Panc1 (cell line): ENCODE results near the gene ADAM12. TPM values are rescaled to one million over a fixed set of nuclear protein-coding genes. Genes with fewer than 3 reads are reported as not detected.

Experiments used
- ATAC-seq: fragments of 200-7000 bp; cut with Tn5 transposase; 2 replicates; pipeline ENCODE4 v1.9.1; 2020; ENCODE audit warnings: mild to moderate bottlenecking, moderate library complexity
- BruUV-seq: library from RNA; stranded (reverse); fragments of 400-500 nt; replicated peaks from 2 replicates; lab custom pipeline; 2021; lab: Mats Ljungman, UMichigan
- CTCF ChIA-PET: fragments of 300-600 bp; sonication (Branson Sonifier 250); formaldehyde crosslinking; loops from one replicate; lab custom pipeline; 2022; ENCODE audit warnings: antibody characterized with exemption; lab: Charles Lee
- POLR2A ChIA-PET: fragments of 300-600 bp; sonication (Branson Sonifier 250); formaldehyde crosslinking; loops from one replicate; lab custom pipeline; 2022; ENCODE audit warnings: antibody characterized with exemption; lab: Charles Lee
- DNase-seq: peaks from one replicate; pipeline ENCODE4 v3.0.0-alpha.2; 2010; ENCODE audit warnings: low read depth, low spot score
- H3K27ac ChIP-seq: 2 replicates; pipeline ENCODE4 v1.5.1; 2011; ENCODE audit warnings: mild to moderate bottlenecking, low read length, inconsistent platforms
- H3K27me3 ChIP-seq: fragments of 200-500 bp; sonication (Bioruptor generic); 2 replicates; pipeline ENCODE4 v1.6.0; 2014; ENCODE audit warnings: low read length, inconsistent platforms; ENCODE audit not compliant: control insufficient read depth, insufficient read depth
- H3K36me3 ChIP-seq: fragments of 200-500 bp; sonication (Bioruptor generic); 2 replicates; pipeline ENCODE4 v1.5.1; 2014; ENCODE audit warnings: inconsistent platforms, mild to moderate bottlenecking, low read length, moderate library complexity; ENCODE audit not compliant: control insufficient read depth, insufficient read depth
- H3K4me1 ChIP-seq: 2 replicates; pipeline ENCODE4 v1.5.1; 2011; ENCODE audit warnings: inconsistent platforms, mild to moderate bottlenecking, low read length, moderate library complexity; ENCODE audit not compliant: control insufficient read depth, insufficient read depth
- H3K4me3 ChIP-seq, 2 experiments: 2 replicates each; pipeline ENCODE4 v1.5.1; 2011 to 2012; ENCODE audit warnings: low read depth in 2 of 2, low read length in 2 of 2, mild to moderate bottlenecking in 2 of 2, inconsistent platforms in 1 of 2, moderate library complexity in 1 of 2
- H3K9me3 ChIP-seq: fragments of 200-500 bp; sonication (Bioruptor generic); 2 replicates; pipeline ENCODE4 v1.5.1; 2014; ENCODE audit warnings: low read depth, mild to moderate bottlenecking, inconsistent platforms, low read length, moderate library complexity; ENCODE audit not compliant: control insufficient read depth, insufficient read depth
- POLR2AphosphoS5 ChIP-seq: IDR thresholded peaks from 2 replicates; pipeline ENCODE4 v1.6.1; 2012; ENCODE audit warnings: mild to moderate bottlenecking, low read depth, low read length, moderate library complexity
- SIN3A ChIP-seq: IDR thresholded peaks from 2 replicates; pipeline ENCODE4 v1.6.1; 2012; ENCODE audit warnings: low read depth, mild to moderate bottlenecking, low read length, moderate library complexity, borderline replicate concordance; ENCODE audit not compliant: insufficient read depth
- TCF7L2 ChIP-seq: IDR thresholded peaks from 2 replicates; pipeline ENCODE4 v1.6.1; 2011; ENCODE audit warnings: mild to moderate bottlenecking, low read depth, low read length, inconsistent platforms
- in situ Hi-C: cut with HindIII; loops from 2 replicates; pipeline ENCODE4 v1.10.0; 2016; ENCODE audit warnings: low sequenced_read_pairs, low pct_unique_long_range_greater_than_20kb
- intact Hi-C: fragments of 100-400 bp; cut with micrococcal nuclease; formaldehyde crosslinking; loops from one replicate; pipeline ENCODE4 v1.10.0; 2022; ENCODE audit not compliant: unreplicated experiment
- total RNA-seq: library from RNA; stranded (reverse); gene quantifications from one replicate; pipeline ENCODE4 v1.2.1, GENCODE V29; 2021; ENCODE audit not compliant: unreplicated experiment
- TF ChIP-seq, protein P1 (sequence below): fragments of 450-650 bp; IDR thresholded peaks from 2 replicates; pipeline ENCODE4 v1.5.1; 2017; ENCODE audit warnings: mild to moderate bottlenecking
- TF ChIP-seq, protein P2 (sequence below), 2 experiments: IDR thresholded peaks; 2 replicates each; pipeline ENCODE4 v1.6.1; 2011 to 2012; ENCODE audit warnings: low read depth in 2 of 2, control low read depth in 1 of 2, low read length in 1 of 2, mild to moderate bottlenecking in 1 of 2, moderate library complexity in 1 of 2; ENCODE audit not compliant: insufficient read depth in 1 of 2

The ADAM12 gene
- total RNA-seq, 1 experiment from 2014 or later: 0.10 TPM

- in situ Hi-C loops: no loop called here
- CTCF ChIA-PET: no interaction called here
These were observed 157.7 kb downstream of the ADAM12 start for GRCh38 chr10:126230587-126230986.

GRCh38 chr10:126229686-126230085 lies 158.6 kb downstream of the ADAM12 start:
- Histone ChIP-seq H3K36me3 (no peaks in the 10 kb centered on the region), H3K4me1 (no peaks in the 10 kb centered on the region), H3K27me3 (no peaks in the 10 kb centered on the region), H3K27ac (no peak overlapping the region), H3K4me3 (no peak overlapping the region), H3K9me3 (no peaks in the 10 kb centered on the region)
- ChIA-PET CTCF (no interaction called here), POLR2A (no interaction called here)
- intact Hi-C loops (no loop called here), in situ Hi-C loops (no loop called here)
- ATAC-seq (no peak), DNase-seq (no peak)
- TF ChIP-seq, protein P1, sequence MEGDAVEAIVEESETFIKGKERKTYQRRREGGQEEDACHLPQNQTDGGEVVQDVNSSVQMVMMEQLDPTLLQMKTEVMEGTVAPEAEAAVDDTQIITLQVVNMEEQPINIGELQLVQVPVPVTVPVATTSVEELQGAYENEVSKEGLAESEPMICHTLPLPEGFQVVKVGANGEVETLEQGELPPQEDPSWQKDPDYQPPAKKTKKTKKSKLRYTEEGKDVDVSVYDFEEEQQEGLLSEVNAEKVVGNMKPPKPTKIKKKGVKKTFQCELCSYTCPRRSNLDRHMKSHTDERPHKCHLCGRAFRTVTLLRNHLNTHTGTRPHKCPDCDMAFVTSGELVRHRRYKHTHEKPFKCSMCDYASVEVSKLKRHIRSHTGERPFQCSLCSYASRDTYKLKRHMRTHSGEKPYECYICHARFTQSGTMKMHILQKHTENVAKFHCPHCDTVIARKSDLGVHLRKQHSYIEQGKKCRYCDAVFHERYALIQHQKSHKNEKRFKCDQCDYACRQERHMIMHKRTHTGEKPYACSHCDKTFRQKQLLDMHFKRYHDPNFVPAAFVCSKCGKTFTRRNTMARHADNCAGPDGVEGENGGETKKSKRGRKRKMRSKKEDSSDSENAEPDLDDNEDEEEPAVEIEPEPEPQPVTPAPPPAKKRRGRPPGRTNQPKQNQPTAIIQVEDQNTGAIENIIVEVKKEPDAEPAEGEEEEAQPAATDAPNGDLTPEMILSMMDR: no peak
- TF ChIP-seq POLR2AphosphoS5 (no peak), TCF7L2 (no peak), SIN3A (no peak)
- TF ChIP-seq, protein P2, sequence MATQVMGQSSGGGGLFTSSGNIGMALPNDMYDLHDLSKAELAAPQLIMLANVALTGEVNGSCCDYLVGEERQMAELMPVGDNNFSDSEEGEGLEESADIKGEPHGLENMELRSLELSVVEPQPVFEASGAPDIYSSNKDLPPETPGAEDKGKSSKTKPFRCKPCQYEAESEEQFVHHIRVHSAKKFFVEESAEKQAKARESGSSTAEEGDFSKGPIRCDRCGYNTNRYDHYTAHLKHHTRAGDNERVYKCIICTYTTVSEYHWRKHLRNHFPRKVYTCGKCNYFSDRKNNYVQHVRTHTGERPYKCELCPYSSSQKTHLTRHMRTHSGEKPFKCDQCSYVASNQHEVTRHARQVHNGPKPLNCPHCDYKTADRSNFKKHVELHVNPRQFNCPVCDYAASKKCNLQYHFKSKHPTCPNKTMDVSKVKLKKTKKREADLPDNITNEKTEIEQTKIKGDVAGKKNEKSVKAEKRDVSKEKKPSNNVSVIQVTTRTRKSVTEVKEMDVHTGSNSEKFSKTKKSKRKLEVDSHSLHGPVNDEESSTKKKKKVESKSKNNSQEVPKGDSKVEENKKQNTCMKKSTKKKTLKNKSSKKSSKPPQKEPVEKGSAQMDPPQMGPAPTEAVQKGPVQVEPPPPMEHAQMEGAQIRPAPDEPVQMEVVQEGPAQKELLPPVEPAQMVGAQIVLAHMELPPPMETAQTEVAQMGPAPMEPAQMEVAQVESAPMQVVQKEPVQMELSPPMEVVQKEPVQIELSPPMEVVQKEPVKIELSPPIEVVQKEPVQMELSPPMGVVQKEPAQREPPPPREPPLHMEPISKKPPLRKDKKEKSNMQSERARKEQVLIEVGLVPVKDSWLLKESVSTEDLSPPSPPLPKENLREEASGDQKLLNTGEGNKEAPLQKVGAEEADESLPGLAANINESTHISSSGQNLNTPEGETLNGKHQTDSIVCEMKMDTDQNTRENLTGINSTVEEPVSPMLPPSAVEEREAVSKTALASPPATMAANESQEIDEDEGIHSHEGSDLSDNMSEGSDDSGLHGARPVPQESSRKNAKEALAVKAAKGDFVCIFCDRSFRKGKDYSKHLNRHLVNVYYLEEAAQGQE (IDR thresholded peaks at IDR 0.05; ENCODE audit: insufficient read depth in 1 of 2, low read depth in 2 of 2, low read length in 1 of 2): no peak
- no TSS peak for BruUV-seq

More at GRCh38 chr10:126230587-126230986, 157.7 kb downstream of the ADAM12 start:
- H3K4me1 ChIP-seq: no peaks in the 10 kb centered on the region
- POLR2A ChIA-PET: no interaction called here
- no peaks in the 10 kb centered on the region for H3K36me3 ChIP-seq
- no peaks in the 10 kb centered on the region for H3K9me3 ChIP-seq
- ATAC-seq (no peak), DNase-seq (no peak)
- no peak overlapping the region for H3K27ac ChIP-seq
- H3K27me3 ChIP-seq: no peaks in the 10 kb centered on the region
- TF ChIP-seq, protein P1: no peak
- TF ChIP-seq SIN3A (no peak), POLR2AphosphoS5 (no peak), TCF7L2 (no peak)
- TF ChIP-seq, protein P2 (IDR thresholded peaks at IDR 0.05; ENCODE audit: insufficient read depth in 1 of 2, low read depth in 2 of 2, low read length in 1 of 2): no peak
- no TSS peak for BruUV-seq
- H3K4me3 ChIP-seq: no peak overlapping the region
- intact Hi-C loops: no loop called here
